ENCODE data around the gene FOXR1.

FOXR1 gene, protein sequence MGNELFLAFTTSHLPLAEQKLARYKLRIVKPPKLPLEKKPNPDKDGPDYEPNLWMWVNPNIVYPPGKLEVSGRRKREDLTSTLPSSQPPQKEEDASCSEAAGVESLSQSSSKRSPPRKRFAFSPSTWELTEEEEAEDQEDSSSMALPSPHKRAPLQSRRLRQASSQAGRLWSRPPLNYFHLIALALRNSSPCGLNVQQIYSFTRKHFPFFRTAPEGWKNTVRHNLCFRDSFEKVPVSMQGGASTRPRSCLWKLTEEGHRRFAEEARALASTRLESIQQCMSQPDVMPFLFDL

DNA sequence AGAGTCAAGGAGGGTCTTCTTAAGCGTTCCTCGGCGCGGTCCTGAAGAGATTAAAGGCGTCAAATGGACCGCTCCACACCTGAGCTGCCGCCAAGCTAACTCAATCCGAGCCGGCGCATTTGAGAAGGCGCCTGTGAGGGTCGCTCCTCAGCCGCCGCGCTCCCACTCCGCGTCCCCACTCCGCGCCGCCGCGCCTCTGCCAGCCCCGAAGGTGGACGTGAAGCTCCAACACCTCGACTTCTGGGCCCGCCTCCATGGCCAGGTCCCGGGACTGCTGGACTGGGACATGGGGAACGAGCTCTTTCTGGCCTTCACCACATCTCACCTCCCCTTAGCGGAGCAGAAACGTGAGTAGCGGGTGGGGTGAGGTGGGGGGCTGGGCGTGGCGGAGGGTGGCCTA is at the start of gene FOXR1:
FOXR1 (plus strand) TSS at position 116 of the 400 bp plus-strand sequence; CDS start at position 287, 171 bp downstream.
- in situ Hi-C loops (cut with MboI; ENCODE audit: low pct_unique_long_range_greater_than_20kb, low sequenced_read_pairs) = no loop called here
- no peak for DNase-seq

DNA sequence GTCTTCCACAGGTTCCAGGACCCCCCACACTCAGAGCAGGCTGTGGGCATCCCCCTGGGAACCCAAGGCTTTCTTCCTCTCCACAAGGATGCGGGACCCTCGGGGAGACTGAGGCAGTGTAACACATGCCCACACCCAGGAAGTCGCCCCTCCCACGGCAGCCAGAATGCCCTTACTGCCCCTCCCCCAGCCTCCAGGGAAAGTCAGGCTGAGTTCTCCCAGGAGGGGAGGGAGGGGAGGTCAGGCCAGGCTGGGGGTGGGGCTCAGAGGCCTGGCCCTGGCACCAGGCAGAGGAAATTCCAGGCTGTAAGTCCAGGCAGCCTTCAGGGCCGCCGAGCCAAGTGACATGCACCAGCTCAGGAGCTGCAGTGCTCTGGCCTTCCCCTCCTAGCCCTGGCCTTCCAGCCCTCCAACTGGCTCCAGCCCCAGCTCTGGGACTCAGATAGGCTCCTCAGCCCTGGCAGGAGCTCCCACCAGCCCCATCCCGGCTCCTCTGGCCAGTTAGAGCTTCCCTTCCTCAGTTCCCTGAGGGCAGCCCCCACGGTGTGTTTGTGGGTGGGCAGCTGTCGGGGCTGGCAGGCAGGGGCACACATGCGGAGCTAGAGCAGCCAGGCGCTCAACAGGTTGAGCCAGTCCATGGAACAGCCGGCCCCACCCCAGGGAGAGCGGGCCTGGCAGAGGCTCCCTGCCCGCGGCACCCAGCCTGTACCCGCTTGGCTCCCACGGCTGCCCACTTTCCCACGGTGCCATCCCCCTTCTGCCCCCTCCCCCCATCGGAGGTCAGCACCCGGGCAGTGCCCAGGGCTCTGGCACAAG is 49.4 kb upstream of the FOXR1 start:
- in situ Hi-C loops (cut with MboI; ENCODE audit: low pct_unique_long_range_greater_than_20kb, low sequenced_read_pairs) = no loop called here

GRCh38 chr11:118922745-118923627 is 48.6 kb upstream of the FOXR1 start:
- DNase-seq = no peak

More for the DNA sequence above, 49.4 kb upstream of the FOXR1 start:
- DNase-seq = no peak

DNA sequence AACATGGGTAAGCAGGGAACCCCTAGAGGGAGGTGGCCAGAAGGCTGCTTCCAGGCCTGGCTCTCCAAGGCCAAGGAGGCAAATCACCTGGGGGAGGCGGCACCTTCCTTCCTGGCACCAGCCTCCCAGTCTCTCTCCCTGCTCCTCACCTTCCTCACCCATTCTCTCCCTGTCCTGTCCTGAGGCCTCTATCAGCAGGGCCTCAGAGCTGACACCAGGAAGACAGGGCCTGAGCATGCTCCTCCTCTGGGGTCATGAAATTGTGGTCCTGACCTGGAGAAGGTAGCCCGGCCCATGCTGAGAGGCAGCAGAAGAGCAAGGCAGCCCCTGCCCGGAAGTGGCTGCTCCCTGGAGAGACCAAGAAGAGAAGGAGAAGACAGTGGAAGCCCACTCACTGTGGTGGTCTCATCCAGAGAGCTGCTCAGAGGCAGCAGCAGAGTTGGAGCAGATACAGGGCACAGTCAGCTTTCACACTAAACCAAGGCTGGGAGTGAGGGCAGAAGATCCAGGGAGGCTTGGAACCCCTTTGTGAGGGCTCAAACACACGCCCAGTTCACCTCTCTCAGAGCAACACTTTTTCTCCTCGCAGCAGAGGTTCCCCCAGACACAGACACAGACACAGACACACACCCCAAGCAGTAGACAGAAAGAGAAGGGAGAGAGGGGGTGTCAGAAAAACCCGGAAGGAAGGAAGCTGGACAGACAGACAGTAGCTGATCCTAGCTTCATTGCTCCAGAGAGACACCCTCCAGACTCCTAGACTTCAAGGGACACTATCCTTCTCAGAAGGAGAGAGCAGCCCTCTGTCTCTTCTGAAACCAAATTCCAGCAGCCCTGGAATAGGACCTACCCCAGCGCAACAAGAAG is 47.6 kb upstream of the FOXR1 start:
- no peak for DNase-seq

More at GRCh38 chr11:118922745-118923627, 48.6 kb upstream of the FOXR1 start:
- in situ Hi-C loops (cut with MboI; ENCODE audit: low pct_unique_long_range_greater_than_20kb, low sequenced_read_pairs) = no loop called here

DNA sequence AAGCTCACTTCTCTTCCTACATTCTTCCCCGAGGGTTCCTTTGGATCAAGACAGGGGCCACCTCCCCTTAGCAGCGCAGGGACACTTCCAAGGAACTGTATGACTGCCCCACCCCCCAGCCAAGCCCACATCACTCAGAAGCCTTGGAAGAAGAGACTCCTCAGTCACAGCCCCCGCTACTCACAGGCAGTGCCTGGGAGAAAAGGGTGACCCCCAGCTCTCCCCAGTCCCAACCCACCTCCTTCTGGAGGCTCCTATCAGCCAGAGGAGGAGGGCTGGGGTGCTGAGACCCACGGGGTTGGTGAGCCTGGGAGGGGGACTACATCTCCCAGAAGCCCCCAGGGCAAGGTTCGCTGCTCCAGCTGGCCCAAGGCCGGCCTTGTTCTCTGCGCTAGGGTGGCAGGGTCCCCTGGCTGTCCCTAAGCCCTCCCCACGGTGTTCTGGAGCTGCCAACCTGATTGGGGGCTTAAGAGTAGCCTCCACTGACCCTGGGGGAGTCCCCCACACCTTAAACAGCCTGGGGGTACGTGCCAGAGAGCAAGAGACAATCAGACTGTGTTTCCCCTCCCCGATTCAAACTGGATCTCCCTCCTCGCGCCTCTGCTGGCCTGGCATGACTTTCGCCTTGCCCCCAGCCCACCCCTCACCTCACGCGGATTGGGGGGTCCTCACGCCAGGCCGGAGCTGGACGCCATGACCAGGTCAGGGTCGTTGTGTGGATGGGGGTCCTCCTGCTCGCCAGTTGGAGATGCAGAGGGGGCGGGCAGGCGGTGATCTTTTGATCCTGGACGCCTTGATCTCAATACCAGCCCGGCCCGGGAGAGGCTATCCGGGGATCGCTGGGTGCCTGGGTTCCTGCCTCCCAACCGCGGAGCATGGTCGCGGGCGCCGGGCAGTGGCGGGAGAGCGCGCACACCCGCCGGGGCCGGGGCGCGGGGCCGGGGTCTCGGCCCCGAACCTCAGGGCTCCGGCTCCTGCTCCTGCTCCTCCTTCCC is 46.7 kb upstream of the FOXR1 start:
- DNase-seq = peak; percentile 57
- in situ Hi-C loops (cut with MboI; ENCODE audit: low pct_unique_long_range_greater_than_20kb, low sequenced_read_pairs) = no loop called here

More for the DNA sequence above, 47.6 kb upstream of the FOXR1 start:
- in situ Hi-C loops (cut with MboI; ENCODE audit: low pct_unique_long_range_greater_than_20kb, low sequenced_read_pairs) = no loop called here

- in situ Hi-C loops (cut with MboI; ENCODE audit: low pct_unique_long_range_greater_than_20kb, low sequenced_read_pairs) = no loop called here
- DNase-seq = no peak
These were observed 43.9 kb upstream of the FOXR1 start for GRCh38 chr11:118927554-118928100.

GRCh38 chr11:118928101-118928869 is 43.3 kb upstream of the FOXR1 start:
- DNase-seq = peak; percentile 90
- in situ Hi-C loops (cut with MboI; ENCODE audit: low pct_unique_long_range_greater_than_20kb, low sequenced_read_pairs) = no loop called here

GRCh38 chr11:118928870-118929500 is 42.6 kb upstream of the FOXR1 start:
- in situ Hi-C loops (cut with MboI; ENCODE audit: low pct_unique_long_range_greater_than_20kb, low sequenced_read_pairs) = no loop called here
- no peak for DNase-seq

DNA sequence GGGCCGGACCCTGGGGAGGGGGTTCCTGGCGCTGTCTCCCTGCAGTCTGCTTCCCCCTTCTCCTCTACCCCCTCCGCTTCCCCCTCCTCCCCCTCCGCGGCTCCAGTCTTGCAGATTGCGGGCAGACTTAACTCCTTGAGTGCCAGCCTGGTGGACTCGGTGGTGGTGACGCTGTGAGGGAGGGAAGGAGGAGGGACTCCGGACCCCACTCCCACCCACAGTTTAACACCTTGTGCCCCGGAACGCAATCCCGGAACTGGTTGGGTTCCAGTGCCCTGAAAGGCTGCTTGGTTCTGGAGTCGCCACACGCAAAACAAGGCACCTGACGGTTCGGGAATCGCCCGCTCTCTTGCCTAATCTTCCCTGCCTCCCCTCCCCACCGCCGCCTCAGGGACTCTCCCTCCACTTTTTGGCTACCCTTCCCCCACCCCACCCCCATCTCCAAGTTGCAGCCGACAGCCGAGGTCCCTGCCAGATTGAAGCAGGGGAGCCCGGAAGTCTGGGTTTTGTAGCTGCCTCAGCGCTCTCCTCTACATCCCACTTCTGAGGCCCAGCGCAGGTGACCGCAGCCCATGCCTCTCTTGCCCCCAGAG is 42.0 kb upstream of the FOXR1 start:
- in situ Hi-C loops (cut with MboI; ENCODE audit: low pct_unique_long_range_greater_than_20kb, low sequenced_read_pairs) = no loop called here
- peak; percentile 91 for DNase-seq

DNA sequence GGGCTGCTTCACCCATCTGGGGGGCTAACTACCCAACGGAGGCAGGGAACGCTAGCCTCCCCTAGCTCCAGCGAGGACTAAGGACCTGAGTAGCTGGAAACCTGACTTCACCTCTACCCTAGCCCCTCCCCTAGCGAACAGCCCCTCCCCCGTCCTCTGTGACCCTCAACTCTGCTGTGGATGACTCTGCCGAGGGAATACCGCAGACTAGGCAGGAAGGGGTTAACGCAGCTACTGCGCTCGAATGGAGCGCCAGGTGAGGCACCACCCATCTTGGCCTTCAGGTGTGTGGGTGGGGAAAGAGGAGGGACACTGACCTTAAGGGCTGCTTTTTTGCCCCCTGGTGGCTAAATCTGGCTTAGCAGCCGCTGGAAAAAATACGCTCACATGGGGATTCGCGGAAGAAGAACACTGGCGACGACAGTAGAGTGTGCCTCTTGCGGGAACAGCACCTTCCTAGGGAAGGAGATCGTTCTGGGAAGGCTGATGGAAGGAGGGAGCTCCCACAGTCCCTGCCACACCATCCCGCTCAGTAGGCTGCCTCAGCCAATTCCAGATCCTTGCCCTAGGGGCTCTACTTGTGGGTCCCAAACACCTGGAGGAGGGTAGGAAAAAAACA is 41.4 kb upstream of the FOXR1 start:
- in situ Hi-C loops (cut with MboI; ENCODE audit: low pct_unique_long_range_greater_than_20kb, low sequenced_read_pairs) = no loop called here
- DNase-seq = peak; percentile 92

- in situ Hi-C loops (cut with MboI; ENCODE audit: low pct_unique_long_range_greater_than_20kb, low sequenced_read_pairs) = no loop called here
- no peak for DNase-seq
These were observed 40.0 kb upstream of the FOXR1 start for GRCh38 chr11:118931571-118931970.

DNA sequence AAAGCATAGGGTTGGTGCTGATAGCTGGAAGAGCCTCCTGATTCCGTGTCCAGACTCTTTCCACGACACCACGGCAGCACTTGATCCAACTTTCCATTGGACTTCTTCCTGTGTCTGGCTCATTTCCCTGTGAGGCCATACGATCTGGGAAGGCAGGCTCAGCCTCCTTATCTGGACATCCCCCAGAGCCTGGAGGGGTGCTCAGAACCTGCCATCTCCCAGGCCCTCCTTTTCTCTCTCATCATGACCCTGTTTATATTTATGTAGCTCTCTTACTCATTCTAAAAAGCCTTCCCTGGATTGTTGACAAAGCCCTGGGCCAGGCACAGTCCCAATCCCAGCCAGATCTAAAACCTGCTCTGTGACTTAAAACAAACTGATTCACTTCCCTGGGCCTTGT is 38.1 kb upstream of the FOXR1 start:
- in situ Hi-C loops (cut with MboI; ENCODE audit: low pct_unique_long_range_greater_than_20kb, low sequenced_read_pairs) = no loop called here

GRCh38 chr11:118935376-118935775 is 36.2 kb upstream of the FOXR1 start:
- in situ Hi-C loops (cut with MboI; ENCODE audit: low pct_unique_long_range_greater_than_20kb, low sequenced_read_pairs) = no loop called here
- no peak for DNase-seq

More for the DNA sequence above, 38.1 kb upstream of the FOXR1 start:
- no peak for DNase-seq

- DNase-seq = no peak
- in situ Hi-C loops (cut with MboI; ENCODE audit: low pct_unique_long_range_greater_than_20kb, low sequenced_read_pairs) = no loop called here
These were observed 32.8 kb upstream of the FOXR1 start for GRCh38 chr11:118938491-118939403.

All from KBM-7 (cell line).